K562 (cell line): ENCODE results near the gene CCDC71L. TPM values are rescaled to one million over a fixed set of nuclear protein-coding genes. Genes with fewer than 3 reads are reported as not detected.
A peak's percentile ranks its signal among the peaks of the same experiment; 100 is the strongest.

ENCODE experiments used
- ESRRA ChIP-seq: fragments of 450-650 bp; IDR thresholded peaks from 2 replicates; pipeline ENCODE4 v1.6.1; 2014; ENCODE audit warnings: low read depth, mild to moderate bottlenecking, moderate library complexity, borderline replicate concordance
- ETV1 ChIP-seq: fragments of 450-650 bp; conservative IDR thresholded peaks from 2 replicates; pipeline ENCODE4 v1.6.1; 2016; ENCODE audit warnings: missing genetic modification characterization, control low read depth, low read depth, missing compliant biosample characterization
- GABPA ChIP-seq: fragments of 200-800 bp; sonication (Bioruptor generic); conservative IDR thresholded peaks from 2 replicates; pipeline ENCODE4 v1.6.1; 2016; ENCODE audit warnings: low read depth, missing genetic modification characterization, missing compliant biosample characterization
- GTF2E2 ChIP-seq: fragments of 200-800 bp; sonication (Bioruptor generic); IDR thresholded peaks from 2 replicates; pipeline ENCODE4 v1.6.1; 2016; ENCODE audit warnings: missing genetic modification characterization, missing compliant biosample characterization
- HIVEP1 ChIP-seq: fragments of 250-450 bp; sonication (Bioruptor Pico); IDR thresholded peaks from 2 replicates; pipeline ENCODE4 v1.4.0; 2020; ENCODE audit warnings: mild to moderate bottlenecking
- NFE2 ChIP-seq: IDR thresholded peaks from 2 replicates; pipeline ENCODE4 v1.6.1; 2014; ENCODE audit warnings: antibody characterized with exemption, low read depth
- NR2F6 ChIP-seq: fragments of 450-650 bp; formaldehyde crosslinking; IDR thresholded peaks from 2 replicates; pipeline ENCODE4 v1.4.0; 2020; ENCODE audit warnings: mild to moderate bottlenecking
- POLR3G ChIP-seq: IDR thresholded peaks from 2 replicates; pipeline ENCODE4 v1.6.1; 2011; ENCODE audit not compliant: insufficient read length, insufficient replicate concordance; ENCODE audit errors: extremely low read depth
- PRPF4 ChIP-seq: fragments of 200-400 bp; formaldehyde crosslinking; IDR thresholded peaks from one replicate; pipeline ENCODE4 v1.6.1; 2017; ENCODE audit warnings: low read length, low read depth, mild to moderate bottlenecking; ENCODE audit not compliant: insufficient read depth, poor library complexity, severe bottlenecking
- SAP30 ChIP-seq: fragments of 200-600 bp; sonication (generic); IDR thresholded peaks from 2 replicates; pipeline ENCODE4 v1.6.1; 2012; ENCODE audit warnings: borderline replicate concordance, low read depth, mild to moderate bottlenecking, moderate library complexity, low read length, control low read depth, inconsistent platforms; ENCODE audit not compliant: insufficient read depth, poor library complexity, severe bottlenecking
- SIRT6 ChIP-seq: IDR thresholded peaks from one replicate; pipeline ENCODE4 v1.6.1; 2012; ENCODE audit warnings: low read depth, mild to moderate bottlenecking, control low read depth, inconsistent platforms, low read length, moderate library complexity
- ZNF140 ChIP-seq: fragments of 250-450 bp; sonication (Bioruptor Pico); IDR thresholded peaks from 2 replicates; pipeline ENCODE4 v1.8.0; 2021; ENCODE audit warnings: moderate library complexity, mild to moderate bottlenecking, inconsistent platforms
- ZNF57 ChIP-seq: fragments of 450-650 bp; formaldehyde crosslinking; IDR thresholded peaks from 2 replicates; pipeline ENCODE4 v1.4.0; 2020; ENCODE audit warnings: mild to moderate bottlenecking, moderate library complexity
- polyA plus RNA-seq, 8 experiments: library from polyadenylated mRNA; depleted of rRNA in 4 of 8; stranded (reverse) in 5 of 8; unstranded in 3 of 8; fragments of >200 nt; fragmentation: Nextera tagmentation in 2 of 8; fragmentation: Illumina TruSeq in 1 of 8; extraction: Ambion mirVana in 2 of 8; extraction: Trizol in 1 of 8; gene quantifications; 2 replicates each; pipeline versions ENCODE4 v1.2.1 to v1.2.3, GENCODE V29; 2011 to 2014; ENCODE audit warnings: inconsistent platforms in 1 of 8, missing spikeins in 1 of 8
- total RNA-seq, 7 experiments: library from RNA; depleted of rRNA in 6 of 7; stranded (reverse); fragments of >200 nt in 6 of 7; fragmentation: Illumina TruSeq in 2 of 7; extraction: Trizol in 2 of 7; gene quantifications; 2 replicates each; pipeline versions ENCODE4 v1.2.1 to v1.2.3, GENCODE V29; 2011 to 2021; ENCODE audit warnings: low replicate concordance in 1 of 7
- TF ChIP-seq, protein P1 (sequence below): fragments of 450-650 bp; formaldehyde crosslinking; IDR thresholded peaks from 2 replicates; pipeline ENCODE4 v1.4.0; 2020; ENCODE audit warnings: mild to moderate bottlenecking
- TF ChIP-seq, protein P2 (sequence below): fragments of 200-800 bp; sonication (Bioruptor generic); IDR thresholded peaks from 2 replicates; pipeline ENCODE4 v1.6.1; 2017; ENCODE audit warnings: missing genetic modification characterization, missing compliant biosample characterization
- TF ChIP-seq, protein P3 (sequence below): fragments of 450-650 bp; formaldehyde crosslinking; IDR thresholded peaks from 2 replicates; pipeline ENCODE4 v1.4.0; 2020; ENCODE audit warnings: mild to moderate bottlenecking, moderate library complexity

CCDC71L gene
- total and polyA plus RNA-seq, 9 of the 15 experiments (the other 6 are each of a cell fraction or from before 2014, with no cell fraction given): 5.7 to 108 (median 25.4) TPM

DNA sequence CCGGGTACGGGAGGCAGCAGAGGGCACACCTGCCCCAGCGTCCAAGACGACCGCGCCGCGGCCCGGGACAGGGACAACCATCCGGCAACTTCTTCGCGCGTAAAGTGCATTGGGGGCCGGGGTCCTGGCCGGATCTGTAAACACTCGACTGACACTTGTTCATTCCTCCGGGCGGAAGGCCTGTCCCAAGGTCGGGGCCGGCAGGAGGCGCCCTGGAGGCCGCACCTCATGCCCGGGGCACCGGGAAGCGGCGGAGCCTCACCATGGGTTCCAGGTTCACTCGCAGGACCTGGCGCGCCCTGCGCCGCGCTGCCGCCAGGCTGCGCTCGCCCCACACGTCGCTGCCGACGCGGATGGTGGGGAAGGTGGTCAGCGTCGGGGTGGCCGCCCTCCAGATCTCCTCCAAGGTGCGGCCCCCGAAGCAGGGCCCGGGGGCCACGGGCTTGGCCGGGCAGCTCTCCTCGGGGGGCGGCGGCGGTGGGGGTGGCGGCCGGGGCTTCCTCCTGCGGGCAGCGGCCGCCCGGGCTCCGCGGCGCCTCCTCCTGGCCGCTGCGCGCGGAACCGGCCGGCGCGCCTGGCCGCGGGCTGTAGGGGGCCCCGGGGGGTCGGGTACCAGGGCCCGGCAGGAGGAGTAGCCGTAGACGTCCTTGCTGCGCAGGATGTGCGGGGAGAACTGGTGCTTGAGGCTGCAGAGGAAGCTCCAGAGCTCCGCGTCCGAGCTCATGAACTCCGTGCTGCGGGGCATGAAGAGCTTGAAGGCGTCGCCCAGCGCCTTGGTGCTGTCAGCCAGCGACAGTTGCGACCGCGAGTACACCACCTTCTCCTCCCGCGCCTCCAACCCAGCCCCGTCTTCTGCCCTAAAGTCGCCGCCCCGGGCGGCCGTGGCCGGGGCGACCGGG is 746 bp downstream of the CCDC71L start (continued):
- TF ChIP-seq, protein P1, sequence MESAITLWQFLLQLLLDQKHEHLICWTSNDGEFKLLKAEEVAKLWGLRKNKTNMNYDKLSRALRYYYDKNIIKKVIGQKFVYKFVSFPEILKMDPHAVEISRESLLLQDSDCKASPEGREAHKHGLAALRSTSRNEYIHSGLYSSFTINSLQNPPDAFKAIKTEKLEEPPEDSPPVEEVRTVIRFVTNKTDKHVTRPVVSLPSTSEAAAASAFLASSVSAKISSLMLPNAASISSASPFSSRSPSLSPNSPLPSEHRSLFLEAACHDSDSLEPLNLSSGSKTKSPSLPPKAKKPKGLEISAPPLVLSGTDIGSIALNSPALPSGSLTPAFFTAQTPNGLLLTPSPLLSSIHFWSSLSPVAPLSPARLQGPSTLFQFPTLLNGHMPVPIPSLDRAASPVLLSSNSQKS (CRISPR knock-in tag): peak; percentile 46; the same call in 1 of the 2 replicates
- TF ChIP-seq NFE2: no peak; the same call in 1 of the 2 replicates
- TF ChIP-seq, protein P2, sequence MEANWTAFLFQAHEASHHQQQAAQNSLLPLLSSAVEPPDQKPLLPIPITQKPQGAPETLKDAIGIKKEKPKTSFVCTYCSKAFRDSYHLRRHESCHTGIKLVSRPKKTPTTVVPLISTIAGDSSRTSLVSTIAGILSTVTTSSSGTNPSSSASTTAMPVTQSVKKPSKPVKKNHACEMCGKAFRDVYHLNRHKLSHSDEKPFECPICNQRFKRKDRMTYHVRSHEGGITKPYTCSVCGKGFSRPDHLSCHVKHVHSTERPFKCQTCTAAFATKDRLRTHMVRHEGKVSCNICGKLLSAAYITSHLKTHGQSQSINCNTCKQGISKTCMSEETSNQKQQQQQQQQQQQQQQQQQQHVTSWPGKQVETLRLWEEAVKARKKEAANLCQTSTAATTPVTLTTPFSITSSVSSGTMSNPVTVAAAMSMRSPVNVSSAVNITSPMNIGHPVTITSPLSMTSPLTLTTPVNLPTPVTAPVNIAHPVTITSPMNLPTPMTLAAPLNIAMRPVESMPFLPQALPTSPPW (CRISPR knock-in tag): peak; percentile 57; the same call in 1 of the 2 replicates
- peak; percentile 59 for TF ChIP-seq HIVEP1 (CRISPR knock-in tag)
- peak; percentile 91 for TF ChIP-seq ESRRA
- TF ChIP-seq ZNF140 (CRISPR knock-in tag): no peak
- TF ChIP-seq POLR3G: no peak
- TF ChIP-seq, protein P3, sequence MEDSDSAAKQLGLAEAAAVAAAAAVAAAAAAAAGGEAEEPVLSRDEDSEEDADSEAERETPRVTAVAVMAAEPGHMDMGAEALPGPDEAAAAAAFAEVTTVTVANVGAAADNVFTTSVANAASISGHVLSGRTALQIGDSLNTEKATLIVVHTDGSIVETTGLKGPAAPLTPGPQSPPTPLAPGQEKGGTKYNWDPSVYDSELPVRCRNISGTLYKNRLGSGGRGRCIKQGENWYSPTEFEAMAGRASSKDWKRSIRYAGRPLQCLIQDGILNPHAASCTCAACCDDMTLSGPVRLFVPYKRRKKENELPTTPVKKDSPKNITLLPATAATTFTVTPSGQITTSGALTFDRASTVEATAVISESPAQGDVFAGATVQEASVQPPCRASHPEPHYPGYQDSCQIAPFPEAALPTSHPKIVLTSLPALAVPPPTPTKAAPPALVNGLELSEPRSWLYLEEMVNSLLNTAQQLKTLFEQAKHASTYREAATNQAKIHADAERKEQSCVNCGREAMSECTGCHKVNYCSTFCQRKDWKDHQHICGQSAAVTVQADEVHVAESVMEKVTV (CRISPR knock-in tag): peak; percentile 96
- peak; percentile 62 for TF ChIP-seq SAP30
- no peak for TF ChIP-seq NR2F6 (CRISPR knock-in tag)
- peak; percentile 83 for TF ChIP-seq PRPF4
- TF ChIP-seq SIRT6: peak; percentile 49
- TF ChIP-seq ETV1 (tag): peak; percentile 96
- no peak for TF ChIP-seq ZNF57
- no peak for TF ChIP-seq GTF2E2 (tag)
- TF ChIP-seq GABPA (tag): peak; percentile 58
